ENCODE results near the gene ZBTB32.
A peak's percentile ranks its signal among the peaks of the same experiment; 100 is the strongest.

ZBTB32 gene

GRCh38 chr19:35713506-35713850 lies 9.1 kb downstream of the ZBTB32 start:
- no peak for DNase-seq
- Histone ChIP-seq H3K36me3 (no peaks in the 10 kb centered on the region), H3K4me3 (ENCODE audit: low read depth, low read length) (no peak overlapping the region), H3K27me3 (peaks cover 18% of the 10 kb centered on the region), H3K9me3 (no peaks in the 10 kb centered on the region), H3K4me1 (no peaks in the 10 kb centered on the region; the same call in 1 of the 2 replicates)
- TF ChIP-seq, protein P1, sequence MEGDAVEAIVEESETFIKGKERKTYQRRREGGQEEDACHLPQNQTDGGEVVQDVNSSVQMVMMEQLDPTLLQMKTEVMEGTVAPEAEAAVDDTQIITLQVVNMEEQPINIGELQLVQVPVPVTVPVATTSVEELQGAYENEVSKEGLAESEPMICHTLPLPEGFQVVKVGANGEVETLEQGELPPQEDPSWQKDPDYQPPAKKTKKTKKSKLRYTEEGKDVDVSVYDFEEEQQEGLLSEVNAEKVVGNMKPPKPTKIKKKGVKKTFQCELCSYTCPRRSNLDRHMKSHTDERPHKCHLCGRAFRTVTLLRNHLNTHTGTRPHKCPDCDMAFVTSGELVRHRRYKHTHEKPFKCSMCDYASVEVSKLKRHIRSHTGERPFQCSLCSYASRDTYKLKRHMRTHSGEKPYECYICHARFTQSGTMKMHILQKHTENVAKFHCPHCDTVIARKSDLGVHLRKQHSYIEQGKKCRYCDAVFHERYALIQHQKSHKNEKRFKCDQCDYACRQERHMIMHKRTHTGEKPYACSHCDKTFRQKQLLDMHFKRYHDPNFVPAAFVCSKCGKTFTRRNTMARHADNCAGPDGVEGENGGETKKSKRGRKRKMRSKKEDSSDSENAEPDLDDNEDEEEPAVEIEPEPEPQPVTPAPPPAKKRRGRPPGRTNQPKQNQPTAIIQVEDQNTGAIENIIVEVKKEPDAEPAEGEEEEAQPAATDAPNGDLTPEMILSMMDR (IDR thresholded peaks at IDR 0.05; ENCODE audit: low read depth, low read length), result no peak

DNA sequence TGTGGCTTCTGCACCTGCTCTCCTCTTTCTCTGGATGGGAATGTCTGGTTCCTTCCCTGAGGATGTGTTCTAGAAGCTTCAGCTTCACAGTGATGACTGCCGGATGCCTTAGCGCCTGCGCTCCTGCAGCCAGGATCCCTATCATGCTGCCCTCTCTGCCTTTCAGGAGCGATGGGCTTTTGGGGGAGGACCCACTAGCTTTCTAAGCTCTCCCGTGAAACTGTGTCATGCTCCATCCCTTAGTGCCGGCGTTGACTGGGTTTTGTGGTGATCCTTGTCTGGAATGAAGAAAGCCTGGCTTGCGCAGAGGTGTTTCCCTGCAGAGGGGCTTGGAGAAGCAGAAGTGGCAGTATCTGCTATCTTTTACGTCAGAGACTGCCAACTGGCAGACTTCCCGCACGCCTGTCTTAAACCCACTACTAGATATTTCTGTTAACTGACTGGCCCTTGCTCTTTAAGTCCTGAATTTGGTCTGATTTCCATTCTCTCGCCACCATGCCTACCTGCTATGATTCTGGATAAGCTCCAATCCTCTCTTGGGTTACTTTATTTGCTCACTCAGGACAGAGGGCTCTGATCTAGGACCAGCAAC lies 9.6 kb downstream of the ZBTB32 start:
- Histone ChIP-seq H3K27me3 (peaks cover 18% of the 10 kb centered on the region), H3K4me3 (ENCODE audit: low read depth, low read length) (no peak overlapping the region), H3K4me1 (no peaks in the 10 kb centered on the region; the same call in 1 of the 2 replicates), H3K36me3 (no peaks in the 10 kb centered on the region), H3K9me3 (no peaks in the 10 kb centered on the region)
- TF ChIP-seq, protein P1 (IDR thresholded peaks at IDR 0.05; ENCODE audit: low read depth, low read length), result no peak
- no peak for DNase-seq

GRCh38 chr19:35714601-35715354 lies 10.4 kb downstream of the ZBTB32 start:
- no peak overlapping the region for H3K4me3 ChIP-seq (ENCODE audit: low read depth, low read length)
- H3K4me1 ChIP-seq, result no peaks in the 10 kb centered on the region; the same call in 1 of the 2 replicates
- peaks cover 3% of the 10 kb centered on the region for H3K36me3 ChIP-seq
- peaks cover 18% of the 10 kb centered on the region for H3K27me3 ChIP-seq
- no peak for DNase-seq
- TF ChIP-seq, protein P1 (IDR thresholded peaks at IDR 0.05; ENCODE audit: low read depth, low read length), result peak; percentile 22
- H3K9me3 ChIP-seq, result no peaks in the 10 kb centered on the region

DNA sequence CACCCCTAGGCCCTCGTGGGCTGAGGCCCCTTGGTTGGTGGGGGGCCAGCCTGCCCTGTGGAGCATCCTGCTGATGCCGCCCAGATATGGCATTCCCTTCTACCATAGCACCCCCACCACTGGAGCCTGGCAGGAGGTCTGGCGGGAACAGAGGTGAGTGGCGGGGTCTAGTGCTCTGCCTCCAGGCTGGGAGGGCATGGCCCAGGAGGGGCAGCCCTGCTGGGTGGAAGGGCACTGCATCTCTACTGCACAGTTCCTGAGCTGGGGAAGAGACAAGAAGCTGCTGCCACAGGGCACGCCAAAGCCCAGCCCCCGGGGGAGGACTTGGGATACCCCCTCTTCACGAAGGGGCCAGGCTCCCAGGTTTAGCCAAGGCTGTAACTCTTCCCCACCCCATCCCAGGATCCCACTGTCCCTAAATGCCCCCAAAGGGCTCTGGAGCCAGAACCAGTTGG lies 11.0 kb downstream of the ZBTB32 start:
- DNase-seq, result no peak
- TF ChIP-seq, protein P1 (IDR thresholded peaks at IDR 0.05; ENCODE audit: low read depth, low read length), result no peak
- H3K4me1 ChIP-seq, result no peaks in the 10 kb centered on the region; the same call in 1 of the 2 replicates
- no peak overlapping the region for H3K4me3 ChIP-seq (ENCODE audit: low read depth, low read length)
- H3K27me3 ChIP-seq, result peaks cover 15% of the 10 kb centered on the region
- H3K9me3 ChIP-seq, result no peaks in the 10 kb centered on the region
- peaks cover 8% of the 10 kb centered on the region for H3K36me3 ChIP-seq

- TF ChIP-seq, protein P1 (IDR thresholded peaks at IDR 0.05; ENCODE audit: low read depth, low read length), result no peak
These were observed 11.8 kb downstream of the ZBTB32 start for GRCh38 chr19:35715981-35716800.

More at GRCh38 chr19:35715981-35716800, 11.8 kb downstream of the ZBTB32 start:
- peak; percentile 46 for DNase-seq
- H3K36me3 ChIP-seq, result peaks cover 10% of the 10 kb centered on the region
- no peaks in the 10 kb centered on the region; the same call in 1 of the 2 replicates for H3K4me1 ChIP-seq
- no peaks in the 10 kb centered on the region for H3K9me3 ChIP-seq
- peak overlapping the region; percentile 79 for H3K4me3 ChIP-seq (ENCODE audit: low read depth, low read length)
- H3K27me3 ChIP-seq, result peaks cover 7% of the 10 kb centered on the region

All from BE2C (cell line).